HG03095 (cell line): Measurements from ENCODE around the gene TGIF2.
A peak's percentile ranks its signal among the peaks of the same experiment; 100 is the strongest.
"Not testable (repeated sequence)": the region's sequence is repeated elsewhere in the genome, so short reads cannot be mapped to it uniquely, and the experiment has no call there.

Experiments
- ATAC-seq: cut with Tn5 transposase; IDR thresholded peaks from one replicate; pipeline ENCODE4 v1.9.1; 2021; ENCODE audit warnings: moderate library complexity; ENCODE audit not compliant: unreplicated experiment

The TGIF2 gene

DNA sequence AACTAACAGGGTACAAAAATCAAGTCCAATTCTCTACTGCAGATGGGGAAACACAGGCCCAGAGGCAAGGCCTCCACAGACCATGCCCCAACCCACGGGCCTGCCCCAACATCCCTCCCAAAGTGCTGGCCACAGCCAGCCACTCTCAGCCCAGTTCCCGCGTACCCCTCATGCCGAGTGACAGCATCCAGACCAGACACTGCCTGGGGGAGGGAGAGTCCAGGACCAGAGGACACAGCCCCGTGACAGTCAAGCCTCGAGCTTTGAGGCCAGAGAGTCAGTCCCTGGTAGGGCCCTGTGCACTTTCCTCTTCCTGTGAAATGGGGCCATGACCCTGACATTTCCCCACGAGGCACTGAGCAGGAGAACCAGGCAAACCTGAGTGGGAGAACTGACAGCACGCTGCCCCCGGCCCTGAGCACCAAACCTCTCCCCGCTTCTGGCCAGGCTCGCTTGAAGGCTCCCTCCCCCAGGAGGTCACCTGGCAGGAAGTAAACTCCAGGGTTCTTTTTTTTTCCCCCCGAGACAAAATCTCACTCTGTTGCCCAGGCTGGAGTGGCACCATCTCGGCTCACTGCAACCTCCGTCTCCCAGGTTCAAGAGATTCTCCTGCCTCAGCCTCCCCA, 27.2 kb upstream of the TGIF2 start:
- ATAC-seq = no peak

DNA sequence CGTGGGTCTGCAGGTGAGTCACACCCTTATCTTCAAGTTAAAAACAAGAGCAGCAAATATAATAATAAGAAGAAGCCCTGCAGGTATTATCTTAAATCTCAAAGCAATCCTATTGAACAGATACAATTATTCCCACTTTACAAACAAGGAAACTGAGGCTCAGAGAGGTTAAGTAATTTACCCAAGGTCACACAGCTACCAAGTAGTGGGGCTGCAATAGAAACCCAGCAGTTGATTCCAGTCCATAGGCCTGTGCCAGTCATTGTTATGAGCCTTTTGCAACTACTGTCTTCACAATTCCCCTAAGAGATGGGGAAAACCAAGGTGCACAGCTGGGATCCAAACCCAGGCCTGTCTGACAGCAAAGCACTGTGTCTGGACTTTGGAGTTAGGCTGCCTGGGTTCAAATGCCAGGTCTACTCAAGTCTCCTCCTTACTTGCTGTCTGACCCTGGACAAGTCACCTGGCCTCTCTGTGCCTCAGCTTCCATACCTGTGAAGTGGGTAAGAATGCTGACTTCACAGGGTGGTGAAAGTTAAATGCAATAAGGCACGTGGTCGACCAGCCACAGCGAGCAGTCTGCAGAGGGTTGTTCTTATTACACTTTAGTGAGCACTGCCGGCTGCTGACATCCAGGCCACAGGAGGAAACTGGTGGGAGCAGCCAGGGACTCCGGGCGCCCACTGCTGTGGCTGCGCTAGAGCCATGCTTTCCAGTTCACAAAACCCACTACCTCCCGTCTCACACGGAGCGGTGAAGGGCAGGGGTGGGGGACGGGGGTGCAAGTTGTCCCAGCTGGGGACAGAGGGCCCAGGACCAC, 26.0 kb upstream of the TGIF2 start:
- no peak for ATAC-seq

GRCh38 chr20:36548006-36548315, 25.4 kb upstream of the TGIF2 start:
- no peak for ATAC-seq

DNA sequence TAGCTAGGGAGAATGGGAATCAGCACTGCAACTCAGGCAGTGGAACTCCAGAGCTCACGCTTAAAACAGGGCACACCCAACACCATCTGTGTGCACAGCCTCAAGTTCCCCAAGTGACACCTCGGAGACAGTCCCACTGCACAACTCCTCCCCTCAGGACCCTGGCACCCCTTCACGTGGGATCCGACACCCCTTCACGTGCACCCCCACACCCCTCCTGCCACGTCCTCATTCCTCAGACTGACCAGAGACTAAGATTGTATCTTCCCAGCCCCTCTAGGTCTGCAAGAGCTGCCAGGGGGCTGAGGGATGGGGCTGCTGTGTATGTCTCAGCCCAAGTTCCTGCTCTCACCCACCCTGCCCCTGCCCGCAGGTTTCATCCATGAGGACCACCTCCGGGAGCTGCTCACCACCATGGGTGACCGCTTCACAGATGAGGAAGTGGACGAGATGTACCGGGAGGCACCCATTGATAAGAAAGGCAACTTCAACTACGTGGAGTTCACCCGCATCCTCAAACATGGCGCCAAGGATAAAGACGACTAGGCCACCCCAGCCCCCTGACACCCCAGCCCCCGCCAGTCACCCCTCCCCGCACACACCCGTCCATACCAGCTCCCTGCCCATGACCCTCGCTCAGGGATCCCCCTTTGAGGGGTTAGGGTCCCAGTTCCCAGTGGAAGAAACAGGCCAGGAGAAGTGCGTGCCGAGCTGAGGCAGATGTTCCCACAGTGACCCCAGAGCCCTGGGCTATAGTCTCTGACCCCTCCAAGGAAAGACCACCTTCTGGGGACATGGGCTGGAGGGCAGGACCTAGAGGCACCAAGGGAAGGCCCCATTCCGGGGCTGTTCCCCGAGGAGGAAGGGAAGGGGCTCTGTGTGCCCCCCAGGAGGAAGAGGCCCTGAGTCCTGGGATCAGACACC, 24.4 kb upstream of the TGIF2 start:
- ATAC-seq = no peak

GRCh38 chr20:36549628-36549941, 23.8 kb upstream of the TGIF2 start:
- ATAC-seq = no peak

- ATAC-seq = no peak
Measured at GRCh38 chr20:36549942-36550789, 23.2 kb upstream of the TGIF2 start.

- ATAC-seq = no peak
Measured at GRCh38 chr20:36550790-36551299, 22.6 kb upstream of the TGIF2 start.

DNA sequence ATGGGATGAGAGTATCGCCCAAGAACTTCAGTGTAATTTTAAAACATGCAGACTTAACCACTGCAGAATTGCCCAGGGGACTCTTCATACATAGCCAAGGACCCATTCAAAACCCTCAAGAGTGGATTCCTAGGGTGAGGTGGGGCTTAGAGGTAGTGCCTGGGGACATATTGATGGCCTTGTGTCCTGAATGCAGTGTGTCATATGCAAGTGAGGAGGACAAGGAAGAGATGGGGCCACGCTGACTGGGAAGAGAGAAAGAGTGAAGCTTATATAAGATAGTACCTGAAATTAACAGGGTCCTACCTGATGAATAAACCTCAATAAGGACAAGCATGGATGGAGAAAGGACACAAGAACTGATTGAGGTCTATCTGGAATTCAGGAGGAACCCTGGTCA, 18.1 kb upstream of the TGIF2 start:
- ATAC-seq = no peak

DNA sequence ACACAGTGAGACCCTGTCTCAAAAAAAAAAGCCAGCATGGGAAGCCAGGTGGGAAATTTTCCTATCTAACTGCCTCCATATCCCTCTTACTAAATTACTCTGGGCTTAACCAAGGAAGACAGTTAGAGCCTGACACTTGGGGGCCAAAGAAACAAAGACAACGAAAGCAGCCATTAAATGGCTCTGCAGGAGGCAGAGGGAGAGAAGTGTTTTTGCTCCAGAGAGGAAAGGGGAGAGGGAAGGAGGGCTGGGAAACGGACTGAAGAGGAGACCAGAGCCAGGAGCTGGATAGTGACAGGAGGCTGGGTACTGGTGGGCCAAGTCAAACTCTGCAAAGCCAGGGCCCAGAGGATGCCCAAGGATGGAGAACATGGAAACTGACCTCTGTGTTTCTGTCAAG, 10.7 kb upstream of the TGIF2 start:
- no peak for ATAC-seq

DNA sequence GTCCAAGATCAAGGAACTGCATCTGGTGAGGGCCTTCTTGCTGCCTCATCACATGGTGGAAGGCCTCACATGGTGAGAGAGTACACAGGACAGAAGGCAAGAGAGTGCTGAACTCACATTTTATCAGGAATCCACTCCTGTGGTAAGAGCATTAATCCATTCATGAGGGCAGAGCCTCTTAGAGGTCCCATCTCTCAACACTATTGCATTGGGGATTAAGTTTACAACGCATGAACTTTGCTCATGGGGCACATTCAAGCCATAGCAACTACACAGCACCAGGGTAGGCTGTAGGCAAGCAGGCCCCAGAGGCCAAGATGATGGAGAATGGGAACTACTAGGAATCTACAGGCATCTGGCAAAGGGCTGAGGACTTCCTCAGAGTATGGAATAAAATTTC, 10.0 kb upstream of the TGIF2 start:
- no peak for ATAC-seq

GRCh38 chr20:36564078-36564725, 9.2 kb upstream of the TGIF2 start:
- not testable (repeated sequence) for ATAC-seq

- ATAC-seq = not testable (repeated sequence)
Measured at GRCh38 chr20:36564726-36565121, 8.7 kb upstream of the TGIF2 start.

GRCh38 chr20:36565520-36565919, 7.9 kb upstream of the TGIF2 start:
- no peak for ATAC-seq

DNA sequence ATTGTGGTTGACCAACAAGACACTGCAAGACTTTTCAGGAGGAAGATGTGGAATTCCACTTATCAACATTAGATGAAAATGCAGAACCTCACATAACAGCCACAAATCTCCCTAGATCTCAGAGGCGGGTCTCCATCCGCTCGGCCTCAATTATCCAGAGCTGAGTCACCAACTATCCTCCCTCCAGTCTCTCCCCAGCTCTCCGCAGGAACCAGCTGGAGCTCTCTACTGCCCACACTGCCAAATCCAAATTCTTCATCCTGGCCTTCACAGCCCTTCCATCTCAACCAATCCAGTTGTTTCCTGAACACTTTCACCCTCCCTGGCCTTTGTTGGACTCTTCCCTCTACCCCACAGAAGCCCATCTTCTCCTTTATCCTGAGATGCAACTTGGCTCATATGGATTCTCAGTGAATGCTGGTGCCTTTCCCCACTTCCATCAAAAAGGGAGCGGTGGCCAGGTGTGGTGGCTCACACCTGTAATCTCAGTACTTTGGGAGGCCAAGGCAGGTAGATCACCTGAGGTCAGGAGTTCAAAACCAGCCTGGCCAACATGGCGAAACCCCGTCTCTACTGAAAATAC, 3.5 kb upstream of the TGIF2 start:
- ATAC-seq = no peak

- no peak for ATAC-seq
Measured at GRCh38 chr20:36571564-36572504, 1.6 kb upstream of the TGIF2 start.

DNA sequence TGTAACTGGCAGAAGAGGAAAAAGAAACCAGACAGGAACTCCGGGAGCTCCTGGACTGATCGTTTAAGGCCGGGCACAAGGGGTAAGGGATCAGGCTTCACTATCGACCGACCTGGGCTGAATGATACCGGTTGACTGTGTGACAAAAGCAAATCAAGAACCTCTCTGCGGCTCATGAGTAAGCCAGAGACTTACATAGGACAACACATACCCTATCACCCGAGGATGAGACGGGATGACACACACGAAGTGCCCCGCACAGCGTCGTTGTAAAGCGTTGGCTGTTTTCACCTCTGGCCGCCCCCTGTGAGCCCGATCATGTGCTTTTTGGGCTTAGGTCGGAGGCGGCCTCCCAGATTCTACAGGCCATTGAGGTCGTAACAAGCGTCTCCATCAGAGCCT, 695 bp upstream of the TGIF2 start:
- peak; percentile 16 for ATAC-seq

- no peak for ATAC-seq
Measured at GRCh38 chr20:36573798-36574365, 485 bp downstream of the TGIF2 start.

DNA sequence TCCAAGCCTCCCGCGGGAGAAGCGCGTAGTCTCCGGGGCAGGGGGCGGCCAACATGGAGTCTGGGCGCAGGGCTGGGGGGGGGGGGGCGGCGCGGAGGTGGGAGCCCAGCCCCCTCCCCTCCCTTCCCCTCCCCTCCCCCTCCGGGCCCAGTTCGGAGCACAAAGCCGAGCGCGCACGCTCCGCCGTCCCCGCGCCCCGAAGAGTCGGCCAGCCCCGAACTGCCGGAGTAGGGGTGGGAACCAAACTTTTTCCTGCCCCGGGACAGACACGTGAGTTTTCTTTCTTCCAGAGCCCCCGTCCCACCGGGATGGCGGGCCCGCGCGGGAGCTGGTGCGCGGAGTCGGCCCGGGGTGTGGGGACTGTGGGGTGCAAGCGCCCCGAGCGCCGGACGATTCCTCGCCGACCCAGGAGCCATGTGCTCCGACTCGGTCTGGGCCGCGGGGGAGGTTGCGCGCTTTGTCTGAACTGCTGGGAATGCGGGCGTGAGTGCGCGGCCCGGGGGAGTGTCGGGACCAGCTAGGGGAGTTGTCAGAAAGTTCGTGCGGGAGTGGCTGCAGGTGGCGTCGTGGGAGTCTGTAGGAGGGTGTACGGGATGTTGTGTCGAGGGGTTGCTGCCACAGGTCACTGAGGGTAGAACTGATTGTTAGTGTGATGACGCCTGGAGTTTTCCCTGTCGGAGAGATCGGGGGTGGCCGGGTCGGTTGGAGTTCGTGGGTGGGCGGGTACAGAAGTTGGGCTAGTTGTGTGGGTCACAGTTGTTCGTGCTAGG, 1.2 kb downstream of the TGIF2 start:
- no peak for ATAC-seq
